ENCODE results near the gene PRSS57.
"Not testable (repeated sequence)": the region's sequence is repeated elsewhere in the genome, so short reads cannot be mapped to it uniquely, and the experiment has no call there.

The PRSS57 gene

GRCh38 chr19:722553-723101, 27.4 kb upstream of the PRSS57 start:
- DNase-seq, result no peak

- no peak for DNase-seq
These were observed 25.3 kb upstream of the PRSS57 start for GRCh38 chr19:720345-721160.

DNA sequence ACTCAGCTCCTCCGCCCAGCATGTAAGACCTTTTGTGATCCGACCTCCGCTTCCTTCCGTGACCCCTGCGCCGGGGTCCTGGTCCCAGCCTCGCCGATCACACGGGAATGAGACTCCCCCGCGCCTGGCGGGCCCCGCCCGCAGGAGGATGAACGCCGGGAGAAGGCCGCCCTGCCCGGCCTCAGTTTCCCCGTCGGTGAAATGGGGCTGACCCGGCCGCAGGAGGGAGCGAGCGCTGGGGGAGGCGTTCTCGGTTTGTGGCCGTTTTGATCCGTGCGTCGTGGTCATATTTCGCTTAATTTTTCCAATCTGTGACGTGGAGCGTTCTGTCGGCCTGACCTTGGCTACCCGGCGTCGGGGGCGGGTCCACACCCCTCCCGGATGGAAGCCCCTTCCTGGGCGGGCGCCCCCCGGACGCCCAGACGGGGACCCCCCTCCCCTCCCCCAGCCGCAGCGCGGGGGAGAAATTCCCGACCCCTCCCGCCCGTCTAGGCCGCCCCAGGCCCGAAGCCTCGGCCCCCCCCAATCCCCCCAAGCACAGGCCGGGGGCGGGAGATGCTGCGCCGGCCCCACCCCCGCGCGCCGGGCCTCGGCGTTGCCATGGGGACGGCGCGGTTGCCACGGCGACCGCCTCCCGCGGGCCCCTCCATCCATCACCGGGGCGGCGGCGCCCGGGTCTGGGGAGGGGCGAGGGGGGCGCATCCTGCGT, 24.5 kb upstream of the PRSS57 start:
- DNase-seq, result no peak

GRCh38 chr19:718991-719512, 23.8 kb upstream of the PRSS57 start:
- DNase-seq, result no peak

DNA sequence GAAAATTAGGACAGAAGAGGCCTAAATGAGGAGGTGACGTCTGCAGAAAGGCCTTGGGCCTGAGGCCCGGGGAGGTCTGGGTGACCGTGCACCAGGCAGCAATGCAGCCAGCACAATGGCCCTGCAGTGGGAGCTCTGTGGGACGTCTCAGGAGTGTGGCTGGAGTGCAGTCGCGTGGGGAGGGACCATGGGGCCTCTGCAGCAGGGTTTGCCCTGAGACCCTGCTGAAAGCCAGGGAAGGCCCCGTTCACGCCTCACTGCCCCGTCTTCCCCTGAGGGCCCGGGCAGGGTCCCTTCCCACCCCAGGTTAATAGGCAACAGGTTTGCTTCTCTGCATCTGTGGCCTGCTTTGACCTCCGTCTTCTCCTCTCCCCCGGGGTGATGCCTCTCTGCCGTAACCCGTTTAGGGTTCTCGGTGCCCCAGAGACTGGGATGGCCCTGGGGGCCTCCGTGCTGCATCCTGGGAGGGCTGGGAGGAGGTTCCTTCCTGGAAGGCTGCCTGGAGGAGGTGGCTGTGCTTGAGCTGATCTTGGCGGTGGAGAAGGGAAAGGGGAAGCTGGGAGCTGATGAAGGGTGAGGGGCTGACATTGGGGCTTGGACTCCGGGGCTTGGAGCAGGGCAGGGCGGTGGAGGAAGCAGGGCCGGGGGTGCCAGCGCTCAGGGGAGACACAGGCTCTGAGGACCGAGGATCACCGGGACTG, 23.1 kb upstream of the PRSS57 start:
- DNase-seq, result no peak

GRCh38 chr19:715347-715746, 20.1 kb upstream of the PRSS57 start:
- no peak for DNase-seq

- DNase-seq, result no peak
These were observed 16.0 kb upstream of the PRSS57 start for GRCh38 chr19:711254-711653.

GRCh38 chr19:710767-711166, 15.5 kb upstream of the PRSS57 start:
- DNase-seq, result no peak

DNA sequence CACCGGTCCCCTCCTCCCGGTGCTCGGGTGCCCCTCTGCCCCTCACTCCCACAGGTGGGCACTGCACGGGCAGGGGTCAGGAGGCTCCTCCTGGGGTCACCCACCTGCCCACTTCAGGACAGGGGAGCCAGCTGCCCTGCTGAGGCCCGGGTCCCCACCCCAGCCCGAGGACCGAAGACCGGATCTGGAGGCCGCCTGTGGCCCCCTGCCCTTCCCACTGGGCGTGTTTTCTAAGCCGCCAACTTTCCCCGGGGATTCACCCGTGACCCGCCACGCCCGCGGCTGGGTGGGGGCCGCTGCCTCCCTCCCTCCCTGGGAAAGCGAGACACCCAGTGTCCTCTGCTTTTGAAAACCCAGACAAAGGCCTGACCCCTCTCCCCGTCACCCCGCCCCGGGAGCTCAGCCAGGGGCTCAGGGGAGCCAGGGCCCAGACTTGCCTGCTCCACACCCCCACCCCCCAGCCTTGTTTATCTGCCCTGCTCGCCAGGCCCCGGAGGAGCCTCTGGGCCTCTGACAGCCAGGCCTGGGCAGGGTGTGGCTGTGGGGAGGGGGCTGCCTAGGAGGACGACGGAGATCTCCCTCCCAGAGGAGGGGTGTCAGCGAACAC, 14.8 kb upstream of the PRSS57 start:
- no peak for DNase-seq

DNA sequence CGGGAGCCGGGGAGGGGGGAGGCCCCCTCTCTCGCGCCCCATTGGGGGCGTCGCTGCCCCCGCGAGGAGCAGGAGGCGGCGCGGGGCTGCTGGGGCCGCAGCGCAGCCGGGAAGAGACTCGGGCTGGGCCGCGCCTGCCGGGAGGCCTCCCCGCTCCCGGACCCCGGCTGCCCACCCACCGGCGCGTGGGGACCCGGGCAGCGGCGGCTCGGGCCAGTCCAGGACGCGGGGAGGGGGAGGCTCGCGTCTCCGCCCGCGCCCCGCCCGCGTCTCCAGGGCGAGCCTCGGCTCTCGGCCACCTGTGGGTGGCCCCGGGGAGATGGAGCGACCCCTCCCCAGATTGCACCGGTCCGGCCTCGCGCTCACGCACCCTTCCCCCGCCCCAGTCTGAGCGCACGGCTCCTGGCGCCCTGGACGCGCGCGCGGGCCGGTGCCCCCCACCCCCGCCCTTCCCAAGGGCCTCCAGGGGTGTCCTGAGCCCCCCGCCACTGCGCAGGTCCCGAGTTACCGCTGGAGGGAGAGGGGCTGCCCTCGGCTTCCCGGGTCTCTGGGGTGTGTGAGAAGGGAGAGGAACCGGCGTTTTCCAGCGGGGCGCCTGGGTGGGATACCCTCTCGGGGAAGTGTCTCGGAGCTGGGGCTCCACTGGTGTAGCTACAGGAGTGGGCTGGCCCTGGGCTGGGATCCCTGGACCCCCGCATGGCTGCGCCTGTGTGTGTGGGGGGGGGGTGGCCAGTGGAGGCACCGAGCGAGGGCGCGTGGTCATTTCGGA, 14.1 kb upstream of the PRSS57 start:
- no peak for DNase-seq

DNA sequence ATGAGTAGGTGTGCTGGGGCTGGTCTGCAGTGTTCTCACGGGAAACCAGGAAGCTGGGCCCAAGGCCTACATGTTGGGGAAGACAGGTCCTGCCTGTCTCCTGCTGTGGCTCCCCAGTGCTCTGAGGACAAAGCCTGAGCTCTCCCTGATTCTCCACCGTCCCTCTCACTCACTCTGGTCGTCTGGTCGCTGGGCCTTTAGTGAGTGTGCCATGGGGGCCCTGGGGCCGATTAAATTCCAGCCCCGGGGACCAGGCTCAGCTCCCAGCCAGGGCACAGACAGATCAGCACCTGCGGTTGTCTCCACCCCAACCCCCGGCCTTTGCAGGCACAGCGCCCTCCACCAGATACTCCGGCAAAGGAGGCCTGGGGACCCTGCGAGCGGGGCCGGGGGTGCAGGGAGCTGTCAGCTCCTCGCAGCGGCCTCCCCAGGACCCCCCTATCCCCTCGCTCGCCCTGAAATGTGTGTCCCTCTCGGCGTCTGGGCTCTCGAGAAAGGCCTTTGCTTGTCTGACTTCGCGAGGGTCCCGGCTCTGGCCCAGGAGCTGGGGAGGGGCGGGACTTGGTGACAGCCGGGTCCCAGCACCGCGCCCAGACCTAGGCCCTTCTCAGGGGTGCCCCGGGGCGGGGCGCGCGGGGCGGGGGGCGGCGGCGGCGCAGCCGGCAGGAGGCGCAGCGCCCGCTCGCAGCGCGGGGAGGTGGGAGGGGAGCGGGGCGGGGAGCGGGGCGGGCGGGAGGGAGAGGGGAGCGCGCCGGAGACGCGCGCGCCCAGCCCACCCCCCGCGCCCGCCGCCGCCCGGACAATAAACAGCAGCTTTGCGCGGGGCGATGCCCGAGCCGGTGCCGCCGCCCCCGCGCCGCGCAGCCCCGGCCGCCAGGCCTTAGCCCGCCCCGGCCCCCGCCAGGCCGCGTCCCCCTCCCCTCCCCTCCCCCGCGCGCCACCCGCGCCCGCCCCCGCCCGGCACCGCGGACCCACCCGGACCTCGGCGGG, 13.2 kb upstream of the PRSS57 start, which contains the start of gene PALM:
PALM (plus strand) TSS at position 782 of the 990 bp plus-strand sequence. CDS start 212 bp downstream, outside the sequence.
- no peak for DNase-seq

- DNase-seq, result no peak
These were observed 9.1 kb upstream of the PRSS57 start for GRCh38 chr19:704447-704741.

GRCh38 chr19:703651-704446, 8.6 kb upstream of the PRSS57 start:
- peak; percentile 62 for DNase-seq

GRCh38 chr19:703329-703650, 8.0 kb upstream of the PRSS57 start:
- DNase-seq, result no peak

GRCh38 chr19:702847-703246, 7.6 kb upstream of the PRSS57 start:
- DNase-seq, result not testable (repeated sequence)

- not testable (repeated sequence) for DNase-seq
These were observed 4.6 kb upstream of the PRSS57 start for GRCh38 chr19:699885-700284.

GRCh38 chr19:698529-698928, 3.3 kb upstream of the PRSS57 start:
- not testable (repeated sequence) for DNase-seq

GRCh38 chr19:694481-695351, 536 bp downstream of the PRSS57 start:
- DNase-seq, result no peak

DNA sequence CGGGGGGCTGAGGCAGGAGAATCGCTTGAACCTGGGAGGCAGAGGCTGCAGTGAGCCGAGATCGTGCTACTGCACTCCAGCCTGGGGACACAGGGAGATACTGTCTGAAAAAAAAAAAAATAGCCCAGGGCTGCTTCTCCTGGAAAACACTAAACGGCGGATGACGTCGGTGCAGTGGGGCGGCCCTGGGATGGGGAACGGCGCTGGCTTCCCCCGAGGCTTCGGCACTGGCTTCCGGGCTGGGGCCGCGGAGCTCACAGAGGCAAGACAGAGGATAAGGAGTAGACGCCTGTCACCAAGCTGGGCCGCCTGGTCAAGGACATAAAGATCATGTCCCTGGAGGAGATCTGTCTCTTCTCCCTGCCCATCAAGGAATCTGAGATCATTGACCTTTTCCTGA, 5.0 kb downstream of the PRSS57 start:
- no peak for DNase-seq

Measured in effector CD8-positive, alpha-beta T cell (primary cell).